ENCODE measurements around the gene MYBPH.

GRCh38 chr1:203144661-203145060, 31.0 kb downstream of the MYBPH start:
- TF ChIP-seq CTCF (conservative IDR thresholded peaks at IDR 0.05; ENCODE audit: low read depth in 2 of 2) (no peak), ZNF114 (CRISPR knock-in tag; IDR thresholded peaks at IDR 0.05) (no peak)
